Mucosa of rectum (tissue), 2 donors: ENCODE data around the gene THAP4.

Source experiments
- H3K27ac ChIP-seq, 2 donors: one replicate each; pipeline ENCODE4 v1.7.0; 2013; ENCODE audit warnings: inconsistent platforms in 2 of 2, low read depth in 2 of 2, low read length in 2 of 2
- H3K27me3 ChIP-seq, 2 donors: one replicate each; pipeline ENCODE4 v1.7.0; 2013; ENCODE audit warnings: low read length in 2 of 2; ENCODE audit not compliant: control insufficient read depth in 2 of 2, insufficient read depth in 2 of 2
- H3K36me3 ChIP-seq, 2 donors: one replicate each; pipeline ENCODE4 v1.7.0; 2013; ENCODE audit warnings: low read length in 2 of 2; ENCODE audit not compliant: control insufficient read depth in 2 of 2, insufficient read depth in 2 of 2
- H3K4me1 ChIP-seq, 2 donors: one replicate each; pipeline ENCODE4 v1.7.0; 2013; ENCODE audit warnings: low read length in 2 of 2, mild to moderate bottlenecking in 1 of 2; ENCODE audit not compliant: control insufficient read depth in 2 of 2, insufficient read depth in 2 of 2
- H3K4me3 ChIP-seq, 2 donors: one replicate each; pipeline ENCODE4 v1.7.0; 2013; ENCODE audit warnings: low read length in 2 of 2
- H3K9ac ChIP-seq, 2 donors: one replicate each; pipeline ENCODE4 v1.7.0; 2013; ENCODE audit warnings: low read length in 2 of 2, low read depth in 1 of 2, mild to moderate bottlenecking in 1 of 2
- H3K9me3 ChIP-seq, 2 donors: one replicate each; pipeline ENCODE4 v1.7.0; 2013; ENCODE audit warnings: low read length in 2 of 2; ENCODE audit not compliant: control insufficient read depth in 2 of 2
- donor health status: healthy.
- donor health status: Normal muscosa, but diverticular disease.

Gene THAP4

DNA sequence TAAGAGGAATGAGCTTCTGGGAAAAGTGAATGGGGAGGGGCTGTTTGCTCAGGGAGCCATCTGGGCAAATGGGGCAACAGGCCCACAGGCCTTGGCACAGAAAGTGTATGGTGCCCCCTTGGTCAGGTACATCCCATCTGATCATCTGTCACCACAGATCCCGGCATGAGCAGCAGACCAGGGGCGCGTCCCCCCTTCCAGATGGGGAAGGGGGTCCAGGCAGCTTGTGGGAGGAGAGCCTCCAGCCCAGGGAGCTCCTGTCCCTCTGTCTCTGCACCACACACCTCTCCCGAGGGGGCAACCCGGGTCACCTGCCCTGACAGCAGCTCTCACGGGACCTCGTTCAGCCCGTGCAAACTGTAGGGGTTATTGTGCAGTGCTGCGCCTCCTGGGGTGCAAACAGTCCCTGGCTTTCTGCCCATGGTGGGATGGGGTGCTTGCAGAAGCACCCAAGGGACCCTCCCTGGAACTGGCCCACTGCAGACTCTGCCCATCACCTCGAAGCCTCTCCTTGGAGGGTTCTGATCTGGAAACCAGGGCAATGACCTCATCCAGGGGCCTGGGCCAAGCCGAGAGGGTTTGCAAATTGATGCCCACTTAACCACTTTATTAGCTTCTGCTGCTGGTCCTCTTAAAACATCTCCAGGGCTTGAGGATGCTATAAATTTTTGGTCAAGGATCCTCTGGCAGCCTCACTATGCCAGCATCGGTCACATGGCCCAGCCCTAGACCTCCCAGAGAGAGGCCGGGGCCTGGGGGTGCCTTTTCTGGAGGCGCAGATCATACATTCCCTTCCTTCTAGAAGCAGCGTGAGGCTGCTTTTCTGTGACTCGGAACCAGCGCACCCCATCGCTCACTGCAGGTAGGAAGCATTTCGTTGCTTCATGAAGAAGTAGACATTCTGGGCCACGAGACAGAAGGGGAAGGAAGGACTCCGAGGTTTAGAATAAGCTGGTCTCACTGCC, 86.1 kb downstream of the THAP4 start:
- Histone ChIP-seq H3K4me1 (peaks cover 0 to 2% of the 10 kb centered on the region in 2 donors), H3K4me3 (no peak overlapping the region), H3K9me3 (no peaks in the 10 kb centered on the region), H3K27ac (no peak overlapping the region), H3K36me3 (no peaks in the 10 kb centered on the region), H3K27me3 (peaks cover 14 to 36% of the 10 kb centered on the region in 2 donors), H3K9ac (no peak overlapping the region)

- Histone ChIP-seq H3K4me1 (peaks cover 0 to 2% of the 10 kb centered on the region in 2 donors), H3K27me3 (peaks cover 19 to 42% of the 10 kb centered on the region in 2 donors), H3K4me3 (no peak overlapping the region), H3K36me3 (no peaks in the 10 kb centered on the region), H3K27ac (no peak overlapping the region), H3K9ac (no peak overlapping the region), H3K9me3 (no peaks in the 10 kb centered on the region)
These were observed 88.5 kb downstream of the THAP4 start for GRCh38 chr2:241548451-241548835.

- H3K4me1 ChIP-seq, result peaks cover 0 to 2% of the 10 kb centered on the region in 2 donors
- no peaks in the 10 kb centered on the region for H3K36me3 ChIP-seq
- no peaks in the 10 kb centered on the region for H3K9me3 ChIP-seq
- no peak overlapping the region for H3K27ac ChIP-seq
- no peak overlapping the region for H3K4me3 ChIP-seq
- H3K9ac ChIP-seq, result no peak overlapping the region
- H3K27me3 ChIP-seq, result peaks cover 19 to 42% of the 10 kb centered on the region in 2 donors
These were observed 89.0 kb downstream of the THAP4 start for GRCh38 chr2:241547781-241548450.

- Histone ChIP-seq H3K9me3 (no peaks in the 10 kb centered on the region), H3K27ac (no peak overlapping the region), H3K9ac (no peak overlapping the region), H3K27me3 (peaks cover 22 to 40% of the 10 kb centered on the region in 2 donors), H3K4me1 (peaks cover 0 to 2% of the 10 kb centered on the region in 2 donors), H3K36me3 (no peaks in the 10 kb centered on the region), H3K4me3 (no peak overlapping the region)
These were observed 90.0 kb downstream of the THAP4 start for GRCh38 chr2:241546771-241547498.

- Histone ChIP-seq H3K9me3 (no peaks in the 10 kb centered on the region), H3K27ac (no peak overlapping the region), H3K4me3 (no peak overlapping the region), H3K27me3 (peaks cover 23 to 37% of the 10 kb centered on the region in 2 donors), H3K36me3 (no peaks in the 10 kb centered on the region), H3K4me1 (peaks cover under 1% of the 10 kb centered on the region in 2 donors), H3K9ac (no peak overlapping the region)
These were observed 91.2 kb downstream of the THAP4 start for GRCh38 chr2:241545523-241546473.

- H3K9me3 ChIP-seq, result no peaks in the 10 kb centered on the region
- H3K4me3 ChIP-seq, result no peak overlapping the region
- peaks cover 21 to 36% of the 10 kb centered on the region in 2 donors for H3K27me3 ChIP-seq
- H3K27ac ChIP-seq, result no peak overlapping the region
- H3K4me1 ChIP-seq, result peaks cover 6% of the 10 kb centered on the region in 2 donors
- no peak overlapping the region for H3K9ac ChIP-seq
- no peaks in the 10 kb centered on the region for H3K36me3 ChIP-seq
These were observed 91.9 kb downstream of the THAP4 start for GRCh38 chr2:241545106-241545505.

GRCh38 chr2:241542278-241542605, 94.7 kb downstream of the THAP4 start:
- H3K9me3 ChIP-seq, result no peaks in the 10 kb centered on the region
- no peak overlapping the region for H3K4me3 ChIP-seq

DNA sequence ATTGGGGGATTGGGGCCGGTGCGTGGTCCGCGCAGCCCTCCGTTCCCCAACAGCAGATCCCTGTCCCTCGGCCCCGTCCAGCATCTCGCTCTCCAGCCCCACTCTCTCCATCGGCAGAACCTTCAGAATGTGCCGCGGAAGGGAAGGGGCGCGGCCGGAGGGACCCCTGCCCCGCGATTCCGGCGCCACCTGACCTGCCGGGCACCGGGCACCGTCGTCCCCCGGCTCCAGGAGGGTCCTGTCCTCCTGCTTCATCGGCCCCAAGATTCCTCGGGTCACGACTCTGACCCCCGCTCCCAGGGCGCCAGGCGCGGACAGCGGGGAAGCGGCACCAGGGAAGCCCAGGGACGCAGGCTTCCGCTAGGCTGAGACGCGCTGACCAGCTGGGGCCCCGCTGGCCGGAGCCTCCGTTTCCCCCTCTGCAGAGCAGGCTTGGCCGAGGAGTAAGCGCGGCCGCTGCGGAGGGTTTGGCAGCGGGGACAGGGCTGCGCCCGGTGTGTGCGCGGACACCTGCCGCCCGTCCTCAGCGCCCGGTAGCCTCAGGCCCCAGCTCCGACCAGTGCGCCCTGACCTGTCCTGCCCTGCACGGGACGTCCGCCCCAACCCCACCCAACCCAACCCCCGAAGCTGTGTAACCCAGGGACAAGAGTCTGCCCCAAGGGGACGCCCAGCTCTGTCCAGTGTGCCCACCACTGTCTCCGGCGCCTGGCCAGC, 95.2 kb downstream of the THAP4 start:
- Histone ChIP-seq H3K4me1 (peaks cover 6% of the 10 kb centered on the region in 2 donors), H3K36me3 (no peaks in the 10 kb centered on the region), H3K27ac (no peak overlapping the region), H3K27me3 (peaks cover 17 to 29% of the 10 kb centered on the region in 2 donors), H3K9ac (no peak overlapping the region), H3K9me3 (no peaks in the 10 kb centered on the region), H3K4me3 (no peak overlapping the region)

More at GRCh38 chr2:241542278-241542605, 94.7 kb downstream of the THAP4 start:
- H3K27ac ChIP-seq, result no peak overlapping the region
- H3K27me3 ChIP-seq, result peaks cover 17 to 34% of the 10 kb centered on the region in 2 donors
- H3K36me3 ChIP-seq, result no peaks in the 10 kb centered on the region
- no peak overlapping the region for H3K9ac ChIP-seq
- peaks cover 6% of the 10 kb centered on the region in 2 donors for H3K4me1 ChIP-seq
